H1 (cell line): ENCODE measurements around the gene GIN1. TPM values are rescaled to one million over a fixed set of nuclear protein-coding genes. Genes with fewer than 3 reads are reported as not detected.

ENCODE experiments used
- EP300 ChIP-seq, 2 experiments: IDR thresholded peaks; 1 replicate in 1 of 2; 2 replicates in 1 of 2; pipeline ENCODE4 v1.6.1; 2011 to 2012; ENCODE audit warnings: low read depth in 2 of 2, low read length in 2 of 2, mild to moderate bottlenecking in 2 of 2, borderline replicate concordance in 1 of 2, inconsistent platforms in 1 of 2, moderate library complexity in 1 of 2
- NRF1 ChIP-seq: IDR thresholded peaks from 2 replicates; pipeline ENCODE4 v1.6.1; 2011; ENCODE audit warnings: mild to moderate bottlenecking, low read depth, low read length, improper control_type of control experiment
- SIN3A ChIP-seq, 2 experiments: IDR thresholded peaks in 1 of 2; conservative IDR thresholded peaks in 1 of 2; 2 replicates each; pipeline ENCODE4 v1.6.1; 2011 to 2012; ENCODE audit warnings: low read length in 2 of 2, improper control_type of control experiment in 1 of 2, low read depth in 1 of 2, mild to moderate bottlenecking in 1 of 2
- polyA plus RNA-seq, 7 experiments: library from polyadenylated mRNA; depleted of rRNA in 3 of 7; stranded (reverse) in 5 of 7; unstranded in 2 of 7; fragments of >200 nt in 5 of 7; fragments of 200-250 nt in 2 of 7; gene quantifications; 1 replicate in 5 of 7; 2 replicates in 1 of 7; 4 replicates in 1 of 7; pipeline versions ENCODE4 v1.2.1 to v1.2.3, GENCODE V29; 2011 to 2013; ENCODE audit warnings: missing spikeins in 2 of 7, mixed read lengths in 2 of 7
- total RNA-seq: library from RNA; stranded (reverse); fragmentation: NEBNext Ultra II Directional; extraction: Animal tissue kit (Norgen Biotek cat#: 25700); gene quantifications from 2 replicates; pipeline ENCODE4 v1.2.1, GENCODE V29; 2021
- TF ChIP-seq, protein P1 (sequence below): IDR thresholded peaks from 2 replicates; pipeline ENCODE4 v1.6.1; 2012; ENCODE audit warnings: inconsistent platforms

Gene GIN1
- total and polyA plus RNA-seq, 2 of the 8 experiments (the other 6 are each of a cell fraction or from before 2014, with no cell fraction given), result 1.9 to 7.1 TPM

DNA sequence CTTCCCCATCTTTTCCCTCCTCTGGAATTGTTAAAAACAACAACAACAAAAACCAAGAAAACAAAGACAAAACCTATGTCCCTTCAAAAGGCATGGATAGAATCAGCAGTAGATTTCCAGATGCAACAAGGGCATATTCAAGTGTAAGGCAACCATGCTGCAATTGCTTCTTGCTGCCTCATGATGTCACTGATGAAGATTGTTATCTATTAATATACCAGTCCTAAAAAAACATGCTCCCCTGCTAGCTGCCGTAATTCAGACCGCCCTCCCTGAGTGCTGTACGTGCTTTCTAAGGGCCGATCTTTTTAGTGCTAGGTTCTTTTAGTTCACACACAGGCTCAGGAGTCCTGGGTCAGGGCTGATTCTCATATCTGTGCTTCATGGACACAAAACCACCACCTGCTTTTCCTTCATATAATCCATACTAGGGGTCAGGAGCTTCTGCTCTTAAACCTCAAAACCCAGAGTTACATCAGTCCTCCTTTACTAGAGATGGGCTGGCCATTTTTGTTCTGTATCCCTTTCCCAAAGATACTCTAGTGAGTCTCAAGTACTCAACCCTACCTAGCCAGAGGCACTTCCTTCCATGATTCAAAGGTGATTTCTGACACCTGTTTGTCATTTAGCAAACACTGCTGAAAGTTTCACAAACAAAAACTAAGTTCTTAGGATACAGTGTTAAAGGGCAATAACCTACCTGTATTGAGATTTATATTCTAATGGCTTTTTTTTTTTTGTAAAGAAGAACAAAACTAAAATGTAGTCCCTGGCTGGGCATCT lies 82.1 kb downstream of the GIN1 start (continued):
- TF ChIP-seq EP300 (IDR thresholded peaks at IDR 0.05; ENCODE audit: borderline replicate concordance in 1 of 2, low read depth in 2 of 2, low read length in 2 of 2) (no peak), SIN3A (conservative IDR thresholded peaks at IDR 0.05 in 1 of 2, IDR thresholded peaks at IDR 0.05 in 1 of 2; ENCODE audit: low read depth in 1 of 2, low read length in 2 of 2) (no peak), NRF1 (no peak)
- TF ChIP-seq, protein P1, sequence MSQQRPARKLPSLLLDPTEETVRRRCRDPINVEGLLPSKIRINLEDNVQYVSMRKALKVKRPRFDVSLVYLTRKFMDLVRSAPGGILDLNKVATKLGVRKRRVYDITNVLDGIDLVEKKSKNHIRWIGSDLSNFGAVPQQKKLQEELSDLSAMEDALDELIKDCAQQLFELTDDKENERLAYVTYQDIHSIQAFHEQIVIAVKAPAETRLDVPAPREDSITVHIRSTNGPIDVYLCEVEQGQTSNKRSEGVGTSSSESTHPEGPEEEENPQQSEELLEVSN, result no peak
